Upper lobe of right lung (tissue), 1 donor: ENCODE results near the gene PNO1. TPM values are rescaled to one million over a fixed set of nuclear protein-coding genes. Genes with fewer than 3 reads are reported as not detected.

Source experiments
- ATAC-seq: fragments of 200-7000 bp; cut with Tn5 transposase; one replicate; pipeline ENCODE4 v1.9.1; 2020; ENCODE audit warnings: mild to moderate bottlenecking, moderate library complexity
- DNase-seq: peaks from one replicate; pipeline ENCODE4 v3.0.0-alpha.2; 2020
- H3K27ac ChIP-seq: fragments of 200-600 bp; one replicate; pipeline ENCODE4 v1.8.0; 2022
- H3K27me3 ChIP-seq: fragments of 200-600 bp; one replicate; pipeline ENCODE4 v1.8.0; 2022; ENCODE audit warnings: mild to moderate bottlenecking
- H3K36me3 ChIP-seq: fragments of 200-600 bp; one replicate; pipeline ENCODE4 v1.8.0; 2022
- H3K4me1 ChIP-seq: fragments of 200-600 bp; one replicate; pipeline ENCODE4 v1.8.0; 2022
- H3K4me3 ChIP-seq: fragments of 200-600 bp; one replicate; pipeline ENCODE4 v1.8.0; 2022; ENCODE audit warnings: mild to moderate bottlenecking
- H3K9me3 ChIP-seq: fragments of 200-600 bp; one replicate; pipeline ENCODE4 v1.8.0; 2022
- intact Hi-C: fragments of 100-400 bp; cut with DNase I; formaldehyde crosslinking; loops from one replicate; pipeline ENCODE4 v1.11.0; 2022
- total RNA-seq: library from RNA; stranded (reverse); fragmentation: NEBNext Ultra II Directional; extraction: Animal tissue kit (Norgen Biotek cat#: 25700); gene quantifications from one replicate; pipeline ENCODE4 v1.2.1, GENCODE V29; 2021
- TF ChIP-seq, protein P1 (sequence below): fragments of 200-600 bp; IDR thresholded peaks from one replicate; pipeline ENCODE4 v1.8.0; 2022; ENCODE audit warnings: antibody characterized with exemption
- donor health status: DM: no; HTN: yes; CAD: no; lungs with severe emphysema.

The PNO1 gene
- total RNA-seq, 1 donor from 2014 or later: 12.0 TPM

DNA sequence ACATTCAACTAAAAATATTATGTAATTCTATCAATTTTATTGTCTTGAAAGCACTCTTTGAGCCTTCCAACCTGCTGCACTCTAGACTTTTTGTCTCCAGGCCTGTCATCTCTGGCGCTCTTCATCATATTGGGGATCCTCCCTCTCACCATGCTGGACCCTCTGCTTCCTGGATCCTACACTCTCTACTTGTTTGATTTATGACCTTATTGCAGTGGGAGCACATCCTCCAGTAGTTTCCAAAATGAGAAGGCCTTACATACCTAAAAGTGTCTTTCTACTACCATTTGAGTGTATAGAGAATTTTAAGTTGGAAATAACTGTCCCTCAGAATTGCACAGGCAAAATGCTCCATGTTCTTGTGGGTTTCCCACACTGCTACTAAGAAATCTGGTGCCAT lies 25.2 kb downstream of the PNO1 start:
- H3K4me3 ChIP-seq: no peak overlapping the region
- TF ChIP-seq, protein P1, sequence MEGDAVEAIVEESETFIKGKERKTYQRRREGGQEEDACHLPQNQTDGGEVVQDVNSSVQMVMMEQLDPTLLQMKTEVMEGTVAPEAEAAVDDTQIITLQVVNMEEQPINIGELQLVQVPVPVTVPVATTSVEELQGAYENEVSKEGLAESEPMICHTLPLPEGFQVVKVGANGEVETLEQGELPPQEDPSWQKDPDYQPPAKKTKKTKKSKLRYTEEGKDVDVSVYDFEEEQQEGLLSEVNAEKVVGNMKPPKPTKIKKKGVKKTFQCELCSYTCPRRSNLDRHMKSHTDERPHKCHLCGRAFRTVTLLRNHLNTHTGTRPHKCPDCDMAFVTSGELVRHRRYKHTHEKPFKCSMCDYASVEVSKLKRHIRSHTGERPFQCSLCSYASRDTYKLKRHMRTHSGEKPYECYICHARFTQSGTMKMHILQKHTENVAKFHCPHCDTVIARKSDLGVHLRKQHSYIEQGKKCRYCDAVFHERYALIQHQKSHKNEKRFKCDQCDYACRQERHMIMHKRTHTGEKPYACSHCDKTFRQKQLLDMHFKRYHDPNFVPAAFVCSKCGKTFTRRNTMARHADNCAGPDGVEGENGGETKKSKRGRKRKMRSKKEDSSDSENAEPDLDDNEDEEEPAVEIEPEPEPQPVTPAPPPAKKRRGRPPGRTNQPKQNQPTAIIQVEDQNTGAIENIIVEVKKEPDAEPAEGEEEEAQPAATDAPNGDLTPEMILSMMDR: no peak
- no peaks in the 10 kb centered on the region for H3K27me3 ChIP-seq
- H3K36me3 ChIP-seq: peaks cover 50% of the 10 kb centered on the region
- DNase-seq: no peak
- H3K4me1 ChIP-seq: no peaks in the 10 kb centered on the region
- no peak overlapping the region for H3K27ac ChIP-seq
- H3K9me3 ChIP-seq: no peaks in the 10 kb centered on the region
- no peak for ATAC-seq
- intact Hi-C loops: loop anchor here (10.0 kb wide), 1 partner anchor 62 kb away; no protein-coding TSS in a partner anchor

DNA sequence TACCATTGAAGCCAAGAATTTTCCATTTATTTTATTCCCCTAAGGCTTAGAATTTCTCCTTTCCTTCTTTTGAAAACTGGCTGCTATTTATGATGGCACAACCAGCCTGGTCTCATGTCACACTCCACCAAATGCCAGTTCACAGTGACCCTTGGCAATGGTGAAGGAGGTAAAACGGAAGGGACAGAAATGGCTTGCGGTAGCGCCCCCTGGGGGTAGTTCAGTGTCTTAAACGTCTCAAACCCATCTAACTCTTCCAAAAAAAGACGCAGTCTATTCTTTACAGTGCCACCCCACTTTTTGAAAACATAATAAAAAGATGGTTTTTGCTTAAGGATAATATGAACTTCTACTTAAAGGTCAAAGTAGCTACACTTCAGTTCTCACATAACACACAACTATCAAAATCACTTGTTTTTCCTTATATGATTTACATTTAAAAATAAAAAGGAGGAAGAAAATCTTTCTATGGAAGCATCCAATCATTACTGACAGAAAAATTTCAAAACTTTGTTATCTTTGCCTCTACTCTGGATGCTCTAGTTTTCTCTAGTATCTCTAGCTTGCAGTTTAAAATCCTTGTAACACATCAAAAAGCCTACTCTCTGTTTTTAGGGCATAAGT lies 28.0 kb downstream of the PNO1 start:
- DNase-seq (peak; percentile 67), ATAC-seq (peak; percentile 84)
- Histone ChIP-seq H3K4me3 (no peak overlapping the region), H3K4me1 (peaks cover 11% of the 10 kb centered on the region), H3K36me3 (peaks cover 39% of the 10 kb centered on the region), H3K27me3 (no peaks in the 10 kb centered on the region), H3K9me3 (no peaks in the 10 kb centered on the region), H3K27ac (no peak overlapping the region)
- TF ChIP-seq, protein P1: peak; percentile 62
- intact Hi-C loops: loop anchor here (10.0 kb wide), 1 partner anchor 59 kb away; no protein-coding TSS in a partner anchor

DNA sequence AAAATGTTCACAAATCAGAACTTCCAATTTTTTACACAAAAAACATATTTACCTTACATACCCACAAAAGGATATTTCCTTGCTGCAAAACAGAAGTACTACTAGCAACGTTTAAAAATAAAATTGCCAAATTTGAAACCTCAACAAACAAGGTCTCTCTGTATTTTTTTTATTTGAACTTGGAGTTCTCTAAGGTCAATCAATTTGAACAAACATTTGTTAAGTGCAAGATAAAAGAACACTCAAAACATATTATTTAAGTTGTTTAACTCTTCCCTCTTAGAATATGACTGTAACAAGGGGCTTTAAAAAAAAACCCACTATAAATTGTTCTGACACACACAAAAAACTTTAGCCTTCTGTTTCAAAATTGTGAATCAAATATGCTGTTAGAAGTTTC lies 29.6 kb downstream of the PNO1 start:
- no peak for DNase-seq
- peaks cover 28% of the 10 kb centered on the region for H3K36me3 ChIP-seq
- intact Hi-C loops: loop anchor here (10.0 kb wide), 1 partner anchor 57 kb away; no protein-coding TSS in a partner anchor

DNA sequence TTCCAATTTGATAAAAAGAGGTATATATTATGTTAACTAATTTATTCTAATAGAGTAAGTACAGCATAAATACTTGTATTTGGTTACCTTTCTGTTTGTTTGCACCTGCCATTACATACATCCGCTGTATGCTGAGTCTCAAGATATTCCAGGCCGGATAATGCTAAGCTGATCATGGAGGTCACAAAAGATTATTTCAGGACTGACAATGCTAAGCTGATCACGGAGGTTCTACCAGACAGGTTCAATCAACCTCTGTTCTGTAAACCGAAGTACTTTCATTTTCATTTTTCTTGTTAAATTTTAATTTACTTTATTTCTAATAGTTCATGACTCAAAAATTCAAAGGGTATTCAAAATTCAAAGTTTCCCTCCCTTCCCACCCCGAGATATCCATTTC lies 31.1 kb downstream of the PNO1 start:
- Histone ChIP-seq H3K4me1 (peaks cover 21% of the 10 kb centered on the region), H3K27me3 (no peaks in the 10 kb centered on the region), H3K27ac (no peak overlapping the region), H3K9me3 (no peaks in the 10 kb centered on the region), H3K4me3 (no peak overlapping the region), H3K36me3 (peaks cover 21% of the 10 kb centered on the region)
- DNase-seq (no peak), ATAC-seq (no peak)
- TF ChIP-seq, protein P1: no peak
- intact Hi-C loops: loop anchor here (10.0 kb wide), 1 partner anchor 56 kb away; no protein-coding TSS in a partner anchor

More for the DNA sequence above, 29.6 kb downstream of the PNO1 start:
- Histone ChIP-seq H3K4me1 (peaks cover 17% of the 10 kb centered on the region), H3K4me3 (no peak overlapping the region), H3K9me3 (no peaks in the 10 kb centered on the region), H3K27ac (no peak overlapping the region), H3K27me3 (no peaks in the 10 kb centered on the region)
- no peak for ATAC-seq
- TF ChIP-seq, protein P1: no peak

DNA sequence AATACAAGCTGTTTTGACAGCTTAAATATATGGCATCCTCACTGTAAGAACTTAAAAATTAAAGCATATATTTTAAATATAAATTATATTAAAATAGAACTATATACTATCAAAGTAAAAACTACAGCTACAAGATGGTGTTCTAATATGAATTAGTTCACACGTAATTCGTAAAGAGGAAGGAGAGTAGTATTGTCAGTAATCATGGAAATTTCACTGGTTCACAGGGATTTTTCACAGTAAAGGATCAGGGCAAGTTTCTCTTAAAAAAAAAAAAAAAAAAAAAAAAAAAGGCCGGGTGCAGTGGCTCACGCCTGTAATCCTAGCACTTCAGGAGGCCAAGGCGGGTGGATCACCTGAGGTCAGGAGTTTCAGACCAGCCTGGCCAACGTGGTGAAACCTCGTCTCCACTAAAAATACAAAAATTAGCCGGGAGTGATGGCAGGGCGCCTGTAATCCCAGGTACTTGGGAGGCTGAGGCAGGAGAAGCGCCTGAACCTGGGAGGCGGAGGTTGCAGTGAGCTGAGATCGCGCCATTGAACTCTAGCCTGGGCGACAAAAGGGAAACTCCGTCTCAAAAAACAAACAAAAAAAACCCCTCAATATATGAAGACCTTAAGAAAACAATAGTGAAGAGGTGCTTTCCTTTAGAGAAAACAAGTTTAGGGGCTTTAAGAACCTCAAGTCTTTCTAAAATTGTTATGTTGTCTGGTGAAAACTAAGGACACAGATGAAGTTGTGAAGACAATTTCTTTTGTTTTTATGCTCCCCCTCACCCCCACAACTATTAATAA lies 32.5 kb downstream of the PNO1 start:
- TF ChIP-seq, protein P1: no peak
- intact Hi-C loops: loop anchor here (10.0 kb wide), 1 partner anchor 55 kb away; no protein-coding TSS in a partner anchor
- Histone ChIP-seq H3K4me1 (peaks cover 32% of the 10 kb centered on the region), H3K27ac (no peak overlapping the region), H3K27me3 (no peaks in the 10 kb centered on the region), H3K36me3 (peaks cover 11% of the 10 kb centered on the region), H3K9me3 (no peaks in the 10 kb centered on the region), H3K4me3 (no peak overlapping the region)
- ATAC-seq: no peak
- no peak for DNase-seq
